SK-N-SH (cell line): ENCODE results near the gene POMGNT1. TPM values are rescaled to one million over a fixed set of nuclear protein-coding genes. Genes with fewer than 3 reads are reported as not detected.

ENCODE experiments used
- CTCF ChIA-PET: fragments of 300-600, 350-600 bp; formaldehyde crosslinking; extraction: SDS; loops from one replicate; lab custom pipeline; 2021; lab: Yijun Ruan, JAX
- POLR2A ChIA-PET: fragments of 350-600 bp; sonication (Branson Sonifier 250); formaldehyde crosslinking; extraction: SDS; loops from one replicate; lab custom pipeline; 2020; ENCODE audit warnings: antibody characterized with exemption, inconsistent platforms; lab: Yijun Ruan, JAX
- DNase-seq: peaks from one replicate; pipeline ENCODE4 v3.0.0; 2012
- H2AFZ ChIP-seq: fragments of 200-600 bp; sonication (generic); 2 replicates; pipeline ENCODE4 v1.8.1; 2016; ENCODE audit warnings: antibody characterized with exemption, mild to moderate bottlenecking, low read depth
- H3F3A ChIP-seq: fragments of 200-600 bp; sonication (generic); replicated peaks from 2 replicates; pipeline ENCODE3; 2016; ENCODE audit warnings: antibody characterized with exemption, mild to moderate bottlenecking; ENCODE audit not compliant: insufficient read depth
- H3K27ac ChIP-seq, 2 experiments: fragments of 200-500 bp in 1 of 2; fragments of 200-600 bp in 1 of 2; sonication (Bioruptor generic) in 1 of 2; sonication (generic), shearing (Covaris generic) in 1 of 2; 2 replicates each; pipeline versions ENCODE4 v1.5.1 to v1.6.1; 2014 to 2016; ENCODE audit warnings: low read depth in 2 of 2, inconsistent platforms in 1 of 2, low read length in 1 of 2, mild to moderate bottlenecking in 1 of 2, mixed read lengths in 1 of 2
- H3K27me3 ChIP-seq: fragments of 200-600 bp; sonication (generic), shearing (Covaris generic); 2 replicates; pipeline ENCODE4 v1.6.1; 2016; ENCODE audit warnings: mixed run types; ENCODE audit not compliant: insufficient read depth
- H3K36me3 ChIP-seq, 2 experiments: fragments of 200-500 bp in 1 of 2; fragments of 200-600 bp in 1 of 2; sonication (Bioruptor generic) in 1 of 2; sonication (generic) in 1 of 2; replicated peaks in 1 of 2; 2 replicates each; pipeline versions ENCODE3 to v1.5.1; 2014 to 2016; ENCODE audit warnings: low read length in 1 of 2, mild to moderate bottlenecking in 1 of 2; ENCODE audit not compliant: insufficient read depth in 2 of 2, control insufficient read depth in 1 of 2
- H3K4me1 ChIP-seq, 2 experiments: fragments of 200-500 bp in 1 of 2; fragments of 200-600 bp in 1 of 2; sonication (Bioruptor generic) in 1 of 2; sonication (generic), shearing (Covaris generic) in 1 of 2; 2 replicates each; pipeline versions ENCODE4 v1.5.1 to v1.6.1; 2014 to 2016; ENCODE audit warnings: low read depth in 1 of 2, low read length in 1 of 2, mixed run types in 1 of 2; ENCODE audit not compliant: insufficient read depth in 2 of 2, control insufficient read depth in 1 of 2
- H3K4me2 ChIP-seq: fragments of 200-600 bp; sonication (generic), shearing (Covaris generic); 2 replicates; pipeline ENCODE4 v1.6.1; 2017; ENCODE audit warnings: mixed run types
- H3K4me3 ChIP-seq, 2 experiments: fragments of 200-500 bp in 1 of 2; fragments of 200-600 bp in 1 of 2; sonication (Bioruptor generic) in 1 of 2; sonication (generic), shearing (Covaris generic) in 1 of 2; 2 replicates each; pipeline versions ENCODE4 v1.5.1 to v1.8.1; 2014 to 2016; ENCODE audit warnings: low read depth in 2 of 2, inconsistent platforms in 1 of 2, low read length in 1 of 2, mild to moderate bottlenecking in 1 of 2, mixed read lengths in 1 of 2, moderate library complexity in 1 of 2
- H3K79me2 ChIP-seq: fragments of 200-600 bp; sonication (generic); 2 replicates; pipeline ENCODE4 v1.8.1; 2017; ENCODE audit warnings: mild to moderate bottlenecking; ENCODE audit not compliant: insufficient read depth
- H3K9ac ChIP-seq: fragments of 200-600 bp; sonication (generic); 2 replicates; pipeline ENCODE4 v1.6.1; 2017; ENCODE audit warnings: mixed run types
- H3K9me2 ChIP-seq: fragments of 200-600 bp; sonication (generic); 2 replicates; pipeline ENCODE4 v1.6.1; 2017; ENCODE audit warnings: mixed run types
- H3K9me3 ChIP-seq: fragments of 200-600 bp; sonication (generic); 2 replicates; pipeline ENCODE4 v1.6.1; 2017; ENCODE audit warnings: mixed run types, mild to moderate bottlenecking, moderate library complexity
- H4K20me1 ChIP-seq: fragments of 200-600 bp; sonication (generic); 2 replicates; pipeline ENCODE4 v1.6.1; 2017; ENCODE audit warnings: mild to moderate bottlenecking, mixed run types; ENCODE audit not compliant: insufficient read depth
- GATA2 ChIP-seq: sonication (generic); formaldehyde crosslinking; IDR thresholded peaks from 2 replicates; pipeline ENCODE4 v1.5.0; 2020; ENCODE audit warnings: mild to moderate bottlenecking, missing genetic modification reagents
- JUND ChIP-seq: IDR thresholded peaks from 2 replicates; pipeline ENCODE4 v1.4.0; 2012
- MEF2A ChIP-seq: IDR thresholded peaks from 2 replicates; pipeline ENCODE4 v1.4.0; 2012; ENCODE audit warnings: low read depth, borderline replicate concordance
- MXI1 ChIP-seq: IDR thresholded peaks from 2 replicates; pipeline ENCODE4 v1.6.1; 2012; ENCODE audit warnings: mild to moderate bottlenecking, low read depth, low read length, improper control_type of control experiment
- POLR2AphosphoS5 ChIP-seq: IDR thresholded peaks from 2 replicates; pipeline ENCODE4 v1.6.1; 2012; ENCODE audit warnings: low read depth, low read length
- REST ChIP-seq: IDR thresholded peaks from 2 replicates; pipeline ENCODE4 v1.6.1; 2012; ENCODE audit warnings: mild to moderate bottlenecking, low read depth, low read length, moderate library complexity
- RFX5 ChIP-seq: IDR thresholded peaks from 2 replicates; pipeline ENCODE4 v1.6.1; 2012; ENCODE audit warnings: mild to moderate bottlenecking, improper control_type of control experiment, low read length
- TCF12 ChIP-seq: IDR thresholded peaks from 2 replicates; pipeline ENCODE4 v1.4.0; 2012
- TEAD4 ChIP-seq: IDR thresholded peaks from 2 replicates; pipeline ENCODE4 v1.4.0; 2012; ENCODE audit warnings: mild to moderate bottlenecking, borderline replicate concordance; ENCODE audit not compliant: insufficient read depth
- YY1 ChIP-seq: IDR thresholded peaks from 2 replicates; pipeline ENCODE4 v1.4.0; 2012; ENCODE audit warnings: low read depth, mild to moderate bottlenecking
- WGBS: methylation state at CpG from one replicate; pipeline ENCODE4 v1.1.6; 2017; ENCODE audit warnings: low lambda C conversion rate; 5-methylcytosine and 5-hydroxymethylcytosine counted together
- polyA plus RNA-seq, 3 experiments: library from polyadenylated mRNA; depleted of rRNA; stranded (reverse); fragments of >200 nt; gene quantifications; 2 replicates each; pipeline ENCODE4 v1.2.3, GENCODE V29; 2012
- TF ChIP-seq, protein P1 (sequence below): fragments of 200-600 bp; sonication (generic); IDR thresholded peaks from 2 replicates; pipeline ENCODE4 v1.6.1; 2017; ENCODE audit warnings: antibody characterized with exemption, mild to moderate bottlenecking, moderate library complexity
- TF ChIP-seq, protein P2 (sequence below): IDR thresholded peaks from 2 replicates; pipeline ENCODE4 v1.4.0; 2012; ENCODE audit warnings: low read depth, borderline replicate concordance

POMGNT1 gene
- polyA plus RNA-seq, 1 of the 3 experiments (the other 2 are of a cell fraction), result 165 TPM

- TF ChIP-seq, protein P1, sequence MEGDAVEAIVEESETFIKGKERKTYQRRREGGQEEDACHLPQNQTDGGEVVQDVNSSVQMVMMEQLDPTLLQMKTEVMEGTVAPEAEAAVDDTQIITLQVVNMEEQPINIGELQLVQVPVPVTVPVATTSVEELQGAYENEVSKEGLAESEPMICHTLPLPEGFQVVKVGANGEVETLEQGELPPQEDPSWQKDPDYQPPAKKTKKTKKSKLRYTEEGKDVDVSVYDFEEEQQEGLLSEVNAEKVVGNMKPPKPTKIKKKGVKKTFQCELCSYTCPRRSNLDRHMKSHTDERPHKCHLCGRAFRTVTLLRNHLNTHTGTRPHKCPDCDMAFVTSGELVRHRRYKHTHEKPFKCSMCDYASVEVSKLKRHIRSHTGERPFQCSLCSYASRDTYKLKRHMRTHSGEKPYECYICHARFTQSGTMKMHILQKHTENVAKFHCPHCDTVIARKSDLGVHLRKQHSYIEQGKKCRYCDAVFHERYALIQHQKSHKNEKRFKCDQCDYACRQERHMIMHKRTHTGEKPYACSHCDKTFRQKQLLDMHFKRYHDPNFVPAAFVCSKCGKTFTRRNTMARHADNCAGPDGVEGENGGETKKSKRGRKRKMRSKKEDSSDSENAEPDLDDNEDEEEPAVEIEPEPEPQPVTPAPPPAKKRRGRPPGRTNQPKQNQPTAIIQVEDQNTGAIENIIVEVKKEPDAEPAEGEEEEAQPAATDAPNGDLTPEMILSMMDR, result no peak
- TF ChIP-seq REST (no peak), MXI1 (no peak), MEF2A (no peak)
Observed at GRCh38 chr1:46172321-46172720, 25.9 kb downstream of the POMGNT1 start (continued).

- WGBS, result 73% methylated on average over 6 of the region's 6 CpGs
- ChIA-PET CTCF (interaction anchor here (1.0 to 1.2 kb wide), 4 partner anchors 12 to 171 kb away, joined by 3 to 4 read pairs (median 3); no protein-coding TSS in a partner anchor), POLR2A (interaction anchor here (2.1 kb wide), 1 partner anchor 40 kb away, joined by 8 read pairs; the partner anchor contains the start of gene PIK3R3)
- Histone ChIP-seq H3K36me3 (no peaks in the 10 kb centered on the region), H3K9me2 (no peaks in the 10 kb centered on the region), H3K4me3 (no peak overlapping the region), H3K9ac (no peak overlapping the region), H3K9me3 (no peaks in the 10 kb centered on the region), H2AFZ (no peak overlapping the region), H4K20me1 (no peaks in the 10 kb centered on the region), H3K4me2 (no peak overlapping the region), H3F3A (no peaks in the 10 kb centered on the region), H3K4me1 (peaks cover 7 to 9% of the 10 kb centered on the region in 2 experiments; a peak in 2 of 4 replicates)
- no peak for DNase-seq
- TF ChIP-seq TEAD4, result no peak
- TF ChIP-seq YY1, result no peak
- TF ChIP-seq, all 33 proteins: peak for 0
- Histone ChIP-seq H3K79me2 (no peaks in the 10 kb centered on the region), H3K27me3 (no peaks in the 10 kb centered on the region), H3K27ac (no peak overlapping the region)
Observed at GRCh38 chr1:46171871-46172270, 26.4 kb downstream of the POMGNT1 start.

DNA sequence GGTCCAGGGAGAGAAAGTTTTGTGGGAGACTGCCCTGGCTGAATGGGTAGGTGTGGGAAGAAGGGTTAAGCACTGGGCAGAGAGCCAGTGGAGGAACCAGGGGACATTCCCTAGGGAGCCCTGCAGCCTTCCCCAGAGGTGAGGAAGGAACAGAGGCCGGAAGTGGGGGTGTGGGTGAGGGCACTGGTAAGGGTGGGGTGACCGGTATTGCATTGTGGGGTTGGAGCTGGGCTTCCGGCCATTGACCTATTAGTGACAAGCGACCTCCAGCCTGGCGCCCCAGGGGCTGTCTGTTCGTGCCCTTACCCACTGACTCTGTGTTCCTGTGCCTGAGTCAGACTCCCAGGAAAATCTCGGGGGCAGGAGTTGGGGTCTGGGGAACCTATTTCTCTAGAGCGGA, 26.9 kb downstream of the POMGNT1 start:
- Histone ChIP-seq H3F3A (no peaks in the 10 kb centered on the region), H3K9me3 (no peaks in the 10 kb centered on the region), H4K20me1 (no peaks in the 10 kb centered on the region), H2AFZ (no peak overlapping the region), H3K36me3 (no peaks in the 10 kb centered on the region), H3K4me2 (no peak overlapping the region), H3K27ac (no peak overlapping the region), H3K9me2 (no peaks in the 10 kb centered on the region), H3K9ac (no peak overlapping the region), H3K27me3 (no peaks in the 10 kb centered on the region), H3K79me2 (no peaks in the 10 kb centered on the region), H3K4me3 (no peak overlapping the region), H3K4me1 (peaks cover 7 to 9% of the 10 kb centered on the region in 2 experiments; a peak in 2 of 4 replicates)
- WGBS, result 81% methylated on average over 6 of the region's 8 CpGs
- CTCF ChIA-PET, result interaction anchor here (0.6 to 1.2 kb wide), 2 partner anchors 11 to 16 kb away, joined by 3 read pairs; no protein-coding TSS in a partner anchor
- peak; percentile 10 for DNase-seq
- POLR2A ChIA-PET, result interaction anchor here (2.1 kb wide), 1 partner anchor 39 kb away, joined by 8 read pairs; the partner anchor contains the start of gene PIK3R3
- no peak for TF ChIP-seq JUND
- TF ChIP-seq POLR2AphosphoS5, result no peak
- TF ChIP-seq, protein P2, sequence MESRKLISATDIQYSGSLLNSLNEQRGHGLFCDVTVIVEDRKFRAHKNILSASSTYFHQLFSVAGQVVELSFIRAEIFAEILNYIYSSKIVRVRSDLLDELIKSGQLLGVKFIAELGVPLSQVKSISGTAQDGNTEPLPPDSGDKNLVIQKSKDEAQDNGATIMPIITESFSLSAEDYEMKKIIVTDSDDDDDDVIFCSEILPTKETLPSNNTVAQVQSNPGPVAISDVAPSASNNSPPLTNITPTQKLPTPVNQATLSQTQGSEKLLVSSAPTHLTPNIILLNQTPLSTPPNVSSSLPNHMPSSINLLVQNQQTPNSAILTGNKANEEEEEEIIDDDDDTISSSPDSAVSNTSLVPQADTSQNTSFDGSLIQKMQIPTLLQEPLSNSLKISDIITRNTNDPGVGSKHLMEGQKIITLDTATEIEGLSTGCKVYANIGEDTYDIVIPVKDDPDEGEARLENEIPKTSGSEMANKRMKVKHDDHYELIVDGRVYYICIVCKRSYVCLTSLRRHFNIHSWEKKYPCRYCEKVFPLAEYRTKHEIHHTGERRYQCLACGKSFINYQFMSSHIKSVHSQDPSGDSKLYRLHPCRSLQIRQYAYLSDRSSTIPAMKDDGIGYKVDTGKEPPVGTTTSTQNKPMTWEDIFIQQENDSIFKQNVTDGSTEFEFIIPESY, result no peak
- no peak for TF ChIP-seq RFX5
- TF ChIP-seq GATA2 (CRISPR knock-in tag), result no peak
- TF ChIP-seq TCF12, result no peak
- no peak for TF ChIP-seq REST
- no peak for TF ChIP-seq TEAD4
